Natural killer cell (primary cell): Measurements from ENCODE around the gene PCAT7. TPM values are rescaled to one million over a fixed set of nuclear protein-coding genes. Genes with fewer than 3 reads are reported as not detected.

Experiments used
- ATAC-seq, 3 donors: fragments of 150-1000 bp in 2 of 3; fragments of 200-7000 bp in 1 of 3; cut with Tn5 transposase; 1 replicate in 1 of 3; 2 replicates in 2 of 3; pipeline ENCODE4 v1.10.0; 2021; ENCODE audit warnings: mild to moderate bottlenecking in 2 of 3, moderate library complexity in 2 of 3
- DNase-seq, 2 donors: peaks; one replicate each; pipeline versions ENCODE4 v3.0.0 to v3.0.0-alpha.2; 2013 to 2021; ENCODE audit warnings: mixed read lengths in 1 of 2
- H3K27ac ChIP-seq: one replicate; pipeline ENCODE4 v1.5.1; 2013; ENCODE audit warnings: mild to moderate bottlenecking, low read length
- H3K27me3 ChIP-seq: one replicate; pipeline ENCODE4 v1.6.1; 2013; ENCODE audit warnings: low read length; ENCODE audit not compliant: control insufficient read depth, insufficient read depth
- H3K36me3 ChIP-seq: one replicate; pipeline ENCODE4 v1.6.1; 2013; ENCODE audit warnings: low read length; ENCODE audit not compliant: control insufficient read depth, insufficient read depth
- H3K4me1 ChIP-seq: one replicate; pipeline ENCODE4 v1.6.1; 2013; ENCODE audit warnings: low read length; ENCODE audit not compliant: control insufficient read depth, insufficient read depth
- H3K4me3 ChIP-seq: one replicate; pipeline ENCODE4 v1.5.1; 2013; ENCODE audit warnings: low read length
- H3K9me3 ChIP-seq: one replicate; pipeline ENCODE4 v1.6.1; 2013; ENCODE audit warnings: low read length; ENCODE audit not compliant: control insufficient read depth, insufficient read depth
- H3K27ac Mint-ChIP-seq, 2 donors: one replicate each; pipeline ENCODE4 v1.8.0; 2022; ENCODE audit warnings: mild to moderate bottlenecking in 2 of 2, mixed read lengths in 2 of 2, moderate library complexity in 1 of 2
- H3K27me3 Mint-ChIP-seq, 2 donors: one replicate each; pipeline ENCODE4 v1.8.0; 2022; ENCODE audit warnings: low read depth in 2 of 2, mixed read lengths in 2 of 2
- H3K36me3 Mint-ChIP-seq: one replicate; pipeline ENCODE4 v1.8.0; 2022; ENCODE audit warnings: mixed read lengths
- H3K4me1 Mint-ChIP-seq, 2 donors: one replicate each; pipeline ENCODE4 v1.8.0; 2022; ENCODE audit warnings: mixed read lengths in 2 of 2
- H3K4me3 Mint-ChIP-seq: one replicate; pipeline ENCODE4 v1.8.0; 2022; ENCODE audit warnings: mild to moderate bottlenecking, moderate library complexity, mixed read lengths
- H3K9me3 Mint-ChIP-seq, 2 donors: one replicate each; pipeline ENCODE4 v1.8.0; 2022; ENCODE audit warnings: mixed read lengths in 2 of 2
- WGBS: methylation state at CpG from one replicate; pipeline ENCODE4 v1.1.7; 2013; ENCODE audit warnings: missing lambda C conversion rate; ENCODE audit not compliant: insufficient coverage; 5-methylcytosine and 5-hydroxymethylcytosine counted together
- intact Hi-C: fragments of 100-400 bp; cut with micrococcal nuclease; formaldehyde crosslinking; loops from one replicate; pipeline ENCODE4 v1.14.2; 2022
- total RNA-seq, 4 donors: library from RNA; stranded (reverse); fragments of 120-200 nt in 1 of 4; gene quantifications; one replicate each; pipeline versions ENCODE4 v1.2.3 to v1.2.4, GENCODE V29; 2013 to 2022
- TF ChIP-seq, protein P1 (sequence below): fragments of 200-600 bp; IDR thresholded peaks from one replicate; pipeline ENCODE4 v1.8.0; 2022; ENCODE audit warnings: antibody characterized with exemption

PCAT7 gene
- total RNA-seq, 3 donors from 2014 or later (not counting 1 experiment from before 2014, with no cell fraction given): not detected

DNA sequence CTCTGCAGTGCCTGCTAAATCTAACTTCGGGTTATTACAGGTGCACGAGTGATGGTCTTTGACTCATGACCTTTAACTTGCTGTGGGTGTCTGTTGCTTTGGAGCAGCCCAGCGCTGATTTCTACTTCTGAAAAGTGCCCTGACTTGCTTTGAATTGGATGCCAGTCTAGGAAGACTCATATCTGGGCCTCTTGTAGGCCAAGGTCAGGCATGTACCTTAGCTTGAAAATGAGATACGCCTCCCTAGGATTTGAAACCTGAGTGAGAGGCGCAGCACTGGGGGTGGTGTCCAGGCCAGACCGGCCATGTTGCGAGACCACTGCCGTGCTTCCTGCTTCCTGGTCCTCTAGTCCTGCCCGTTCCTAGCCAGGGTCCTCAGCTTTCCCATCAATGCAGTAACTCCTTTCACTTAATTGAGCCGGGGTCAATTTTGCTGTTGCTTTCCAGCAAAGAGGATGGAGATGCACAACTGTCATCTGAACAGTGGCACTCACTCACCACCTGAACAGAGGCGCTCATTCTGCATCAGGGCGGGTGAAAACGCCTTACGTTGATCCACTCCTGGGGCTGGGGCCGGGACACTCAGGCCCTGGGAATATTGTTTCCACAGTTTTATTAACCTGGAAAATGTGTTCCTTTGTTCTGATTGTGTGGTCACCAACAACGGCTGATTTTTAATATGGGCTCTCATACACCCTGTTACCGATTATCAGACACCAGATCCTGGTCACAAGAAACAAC lies 14.3 kb downstream of the PCAT7 start:
- intact Hi-C loops: no loop called here
- H3K4me1 ChIP-seq: no peaks in the 10 kb centered on the region
- Mint-ChIP-seq H3K27ac (no peak overlapping the region), H3K4me1 (no peaks in the 10 kb centered on the region), H3K27me3 (peaks cover 11 to 29% of the 10 kb centered on the region in 2 donors), H3K9me3 (no peaks in the 10 kb centered on the region), H3K36me3 (no peaks in the 10 kb centered on the region), H3K4me3 (no peak overlapping the region)
- H3K27ac ChIP-seq: no peak overlapping the region
- H3K27me3 ChIP-seq: no peaks in the 10 kb centered on the region
- no peak for DNase-seq
- TF ChIP-seq, protein P1, sequence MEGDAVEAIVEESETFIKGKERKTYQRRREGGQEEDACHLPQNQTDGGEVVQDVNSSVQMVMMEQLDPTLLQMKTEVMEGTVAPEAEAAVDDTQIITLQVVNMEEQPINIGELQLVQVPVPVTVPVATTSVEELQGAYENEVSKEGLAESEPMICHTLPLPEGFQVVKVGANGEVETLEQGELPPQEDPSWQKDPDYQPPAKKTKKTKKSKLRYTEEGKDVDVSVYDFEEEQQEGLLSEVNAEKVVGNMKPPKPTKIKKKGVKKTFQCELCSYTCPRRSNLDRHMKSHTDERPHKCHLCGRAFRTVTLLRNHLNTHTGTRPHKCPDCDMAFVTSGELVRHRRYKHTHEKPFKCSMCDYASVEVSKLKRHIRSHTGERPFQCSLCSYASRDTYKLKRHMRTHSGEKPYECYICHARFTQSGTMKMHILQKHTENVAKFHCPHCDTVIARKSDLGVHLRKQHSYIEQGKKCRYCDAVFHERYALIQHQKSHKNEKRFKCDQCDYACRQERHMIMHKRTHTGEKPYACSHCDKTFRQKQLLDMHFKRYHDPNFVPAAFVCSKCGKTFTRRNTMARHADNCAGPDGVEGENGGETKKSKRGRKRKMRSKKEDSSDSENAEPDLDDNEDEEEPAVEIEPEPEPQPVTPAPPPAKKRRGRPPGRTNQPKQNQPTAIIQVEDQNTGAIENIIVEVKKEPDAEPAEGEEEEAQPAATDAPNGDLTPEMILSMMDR: no peak
- no peak overlapping the region for H3K4me3 ChIP-seq
- 93% methylated on average over 17 of the region's 17 CpGs for WGBS
- ATAC-seq: no peak
- H3K9me3 ChIP-seq: no peaks in the 10 kb centered on the region
- H3K36me3 ChIP-seq: no peaks in the 10 kb centered on the region

DNA sequence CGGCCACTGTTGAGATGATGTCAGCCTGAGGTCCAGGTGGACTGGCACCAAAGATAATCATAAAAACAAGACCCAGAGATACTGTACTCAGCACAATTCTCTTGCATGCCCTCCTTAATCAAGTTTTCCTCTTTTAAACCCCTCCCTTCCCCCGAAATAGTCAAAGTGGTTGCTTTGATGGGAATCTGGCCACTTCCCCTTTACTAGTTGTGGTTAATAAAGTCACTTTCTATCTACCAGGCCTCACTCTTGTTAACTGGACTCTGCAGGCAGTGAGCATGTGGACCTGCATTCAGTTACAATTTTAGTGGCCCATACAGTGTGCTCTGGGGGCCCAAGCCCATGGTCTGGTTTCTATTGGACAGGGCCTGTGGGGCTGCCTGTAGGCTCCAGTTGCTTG lies 21.2 kb downstream of the PCAT7 start:
- peaks cover 14 to 53% of the 10 kb centered on the region in 2 donors for H3K27me3 Mint-ChIP-seq
- no peaks in the 10 kb centered on the region for H3K27me3 ChIP-seq

DNA sequence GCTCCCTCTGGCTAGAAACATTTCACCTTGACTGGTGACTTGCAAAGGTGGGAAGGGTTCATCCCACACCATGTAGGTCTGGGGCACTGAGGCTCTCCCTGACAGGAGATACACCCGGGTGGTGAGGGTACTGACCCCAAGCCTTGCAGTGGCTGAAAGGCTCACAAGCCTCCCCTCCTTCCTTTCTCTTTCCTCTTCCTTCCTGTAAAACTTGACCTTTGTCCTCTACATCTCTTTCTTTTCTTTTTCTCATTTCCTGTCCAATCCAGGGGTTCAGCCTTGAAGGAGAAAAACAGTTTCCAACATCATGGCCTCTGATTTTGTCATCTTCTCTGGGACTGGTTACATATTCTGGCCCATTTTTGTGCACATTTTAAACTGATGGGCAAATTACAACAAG lies 22.2 kb downstream of the PCAT7 start:
- H3K27ac ChIP-seq: no peak overlapping the region
- H3K9me3 ChIP-seq: no peaks in the 10 kb centered on the region
- no peaks in the 10 kb centered on the region for H3K36me3 ChIP-seq
- no peak for DNase-seq
- TF ChIP-seq, protein P1: no peak
- Mint-ChIP-seq H3K9me3 (no peaks in the 10 kb centered on the region), H3K36me3 (no peaks in the 10 kb centered on the region), H3K27ac (no peak overlapping the region), H3K27me3 (peaks cover 9 to 46% of the 10 kb centered on the region in 2 donors), H3K4me3 (no peak overlapping the region), H3K4me1 (no peaks in the 10 kb centered on the region)
- no peaks in the 10 kb centered on the region for H3K4me1 ChIP-seq
- no peaks in the 10 kb centered on the region for H3K27me3 ChIP-seq
- 0% methylated on average over 1 of the region's 1 CpG for WGBS
- intact Hi-C loops: no loop called here
- H3K4me3 ChIP-seq: no peak overlapping the region
- no peak for ATAC-seq

More for the DNA sequence above, 21.2 kb downstream of the PCAT7 start:
- TF ChIP-seq, protein P1: no peak
- ATAC-seq (no peak), DNase-seq (no peak)
- Histone ChIP-seq H3K4me1 (no peaks in the 10 kb centered on the region), H3K27ac (no peak overlapping the region), H3K36me3 (no peaks in the 10 kb centered on the region), H3K9me3 (no peaks in the 10 kb centered on the region), H3K4me3 (no peak overlapping the region)
- no peak overlapping the region for H3K4me3 Mint-ChIP-seq
- H3K27ac Mint-ChIP-seq: no peak overlapping the region
- no peaks in the 10 kb centered on the region for H3K4me1 Mint-ChIP-seq
- no peaks in the 10 kb centered on the region for H3K9me3 Mint-ChIP-seq
- no peaks in the 10 kb centered on the region for H3K36me3 Mint-ChIP-seq
- intact Hi-C loops: no loop called here
- 94% methylated on average over 1 of the region's 2 CpGs for WGBS

DNA sequence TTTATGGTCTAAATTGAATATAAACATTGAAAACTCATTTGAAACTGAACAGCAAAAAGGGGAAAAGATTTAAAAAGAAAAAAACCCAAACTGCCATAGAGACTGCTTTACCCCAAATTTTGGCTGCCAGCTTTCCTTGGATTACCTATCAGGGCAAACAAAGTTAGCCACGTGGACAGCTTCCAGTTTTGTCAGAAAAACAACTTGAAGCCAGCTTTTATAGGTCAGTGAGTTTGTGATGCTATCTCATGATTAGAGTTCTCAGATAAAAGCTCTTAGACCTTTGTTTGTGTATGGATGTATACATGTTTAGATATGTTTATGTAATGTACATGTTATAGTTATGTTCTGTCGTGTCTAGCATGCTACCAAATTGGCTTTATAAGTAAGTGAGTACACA lies 22.7 kb downstream of the PCAT7 start:
- peaks cover 3 to 41% of the 10 kb centered on the region in 2 donors for H3K27me3 Mint-ChIP-seq
- Histone ChIP-seq H3K36me3 (no peaks in the 10 kb centered on the region), H3K27ac (no peak overlapping the region), H3K4me3 (no peak overlapping the region), H3K9me3 (no peaks in the 10 kb centered on the region), H3K4me1 (no peaks in the 10 kb centered on the region), H3K27me3 (no peaks in the 10 kb centered on the region)
- TF ChIP-seq, protein P1: no peak
- H3K4me1 Mint-ChIP-seq: no peaks in the 10 kb centered on the region
- no peak overlapping the region for H3K27ac Mint-ChIP-seq
- ATAC-seq (no peak), DNase-seq (no peak)
- intact Hi-C loops: no loop called here
- WGBS: 60% methylated on average over 1 of the region's 2 CpGs
- no peak overlapping the region for H3K4me3 Mint-ChIP-seq
- H3K36me3 Mint-ChIP-seq: no peaks in the 10 kb centered on the region
- no peaks in the 10 kb centered on the region for H3K9me3 Mint-ChIP-seq
